Gastrocnemius medialis (tissue), 4 donors: ENCODE measurements around the gene LRRC52.

Experiments
- CTCF ChIP-seq, 5 experiments: fragments of 450-650 bp in 3 of 5; fragments of 200-600 bp in 2 of 5; sonication (generic) in 2 of 5; IDR thresholded peaks in 4 of 5; conservative IDR thresholded peaks in 1 of 5; 1 replicate in 4 of 5; 2 replicates in 1 of 5; pipeline ENCODE4 v1.5.1; 2016 to 2019; ENCODE audit warnings: antibody characterized with exemption in 5 of 5, mild to moderate bottlenecking in 3 of 5, moderate library complexity in 3 of 5
- POLR2A ChIP-seq, 2 donors: fragments of 450-650 bp; IDR thresholded peaks; one replicate each; pipeline ENCODE4 v1.6.1; 2017; ENCODE audit warnings: antibody characterized with exemption in 2 of 2, mild to moderate bottlenecking in 2 of 2, moderate library complexity in 2 of 2

DNA sequence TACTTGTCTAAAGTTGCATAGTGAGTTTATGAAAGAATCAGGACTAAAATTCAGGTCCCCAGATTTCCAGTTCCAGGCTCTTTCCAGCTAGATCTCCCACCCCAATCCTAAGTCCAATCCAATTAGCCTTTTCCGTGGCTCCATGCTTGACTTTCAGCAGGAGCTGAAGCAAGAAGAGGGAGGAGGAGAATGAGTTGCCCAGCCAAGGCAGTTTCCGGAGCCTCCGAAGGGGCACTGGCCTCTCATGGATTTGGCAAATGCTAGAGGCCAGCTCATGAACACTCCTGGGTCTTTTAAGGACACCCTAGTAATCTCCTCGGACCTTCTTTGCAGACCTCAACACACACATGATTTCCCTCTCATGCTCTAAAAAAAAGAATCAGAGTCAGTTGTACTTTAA is 10.5 kb upstream of the LRRC52 start:
- no peak for TF ChIP-seq CTCF (IDR thresholded peaks at IDR 0.05 in 4 of 5, conservative IDR thresholded peaks at IDR 0.05 in 1 of 5)
- TF ChIP-seq POLR2A (IDR thresholded peaks at IDR 0.05), result no peak
